ENCODE measurements around the gene PPFIBP1. TPM values are rescaled to one million over a fixed set of nuclear protein-coding genes. Genes with fewer than 3 reads are reported as not detected.

The PPFIBP1 gene
- total and polyA plus RNA-seq, 2 of the 8 experiments (the other 6 are each of a cell fraction or from before 2014, with no cell fraction given), result 7.7 to 31.3 TPM

- TF ChIP-seq, protein P1, sequence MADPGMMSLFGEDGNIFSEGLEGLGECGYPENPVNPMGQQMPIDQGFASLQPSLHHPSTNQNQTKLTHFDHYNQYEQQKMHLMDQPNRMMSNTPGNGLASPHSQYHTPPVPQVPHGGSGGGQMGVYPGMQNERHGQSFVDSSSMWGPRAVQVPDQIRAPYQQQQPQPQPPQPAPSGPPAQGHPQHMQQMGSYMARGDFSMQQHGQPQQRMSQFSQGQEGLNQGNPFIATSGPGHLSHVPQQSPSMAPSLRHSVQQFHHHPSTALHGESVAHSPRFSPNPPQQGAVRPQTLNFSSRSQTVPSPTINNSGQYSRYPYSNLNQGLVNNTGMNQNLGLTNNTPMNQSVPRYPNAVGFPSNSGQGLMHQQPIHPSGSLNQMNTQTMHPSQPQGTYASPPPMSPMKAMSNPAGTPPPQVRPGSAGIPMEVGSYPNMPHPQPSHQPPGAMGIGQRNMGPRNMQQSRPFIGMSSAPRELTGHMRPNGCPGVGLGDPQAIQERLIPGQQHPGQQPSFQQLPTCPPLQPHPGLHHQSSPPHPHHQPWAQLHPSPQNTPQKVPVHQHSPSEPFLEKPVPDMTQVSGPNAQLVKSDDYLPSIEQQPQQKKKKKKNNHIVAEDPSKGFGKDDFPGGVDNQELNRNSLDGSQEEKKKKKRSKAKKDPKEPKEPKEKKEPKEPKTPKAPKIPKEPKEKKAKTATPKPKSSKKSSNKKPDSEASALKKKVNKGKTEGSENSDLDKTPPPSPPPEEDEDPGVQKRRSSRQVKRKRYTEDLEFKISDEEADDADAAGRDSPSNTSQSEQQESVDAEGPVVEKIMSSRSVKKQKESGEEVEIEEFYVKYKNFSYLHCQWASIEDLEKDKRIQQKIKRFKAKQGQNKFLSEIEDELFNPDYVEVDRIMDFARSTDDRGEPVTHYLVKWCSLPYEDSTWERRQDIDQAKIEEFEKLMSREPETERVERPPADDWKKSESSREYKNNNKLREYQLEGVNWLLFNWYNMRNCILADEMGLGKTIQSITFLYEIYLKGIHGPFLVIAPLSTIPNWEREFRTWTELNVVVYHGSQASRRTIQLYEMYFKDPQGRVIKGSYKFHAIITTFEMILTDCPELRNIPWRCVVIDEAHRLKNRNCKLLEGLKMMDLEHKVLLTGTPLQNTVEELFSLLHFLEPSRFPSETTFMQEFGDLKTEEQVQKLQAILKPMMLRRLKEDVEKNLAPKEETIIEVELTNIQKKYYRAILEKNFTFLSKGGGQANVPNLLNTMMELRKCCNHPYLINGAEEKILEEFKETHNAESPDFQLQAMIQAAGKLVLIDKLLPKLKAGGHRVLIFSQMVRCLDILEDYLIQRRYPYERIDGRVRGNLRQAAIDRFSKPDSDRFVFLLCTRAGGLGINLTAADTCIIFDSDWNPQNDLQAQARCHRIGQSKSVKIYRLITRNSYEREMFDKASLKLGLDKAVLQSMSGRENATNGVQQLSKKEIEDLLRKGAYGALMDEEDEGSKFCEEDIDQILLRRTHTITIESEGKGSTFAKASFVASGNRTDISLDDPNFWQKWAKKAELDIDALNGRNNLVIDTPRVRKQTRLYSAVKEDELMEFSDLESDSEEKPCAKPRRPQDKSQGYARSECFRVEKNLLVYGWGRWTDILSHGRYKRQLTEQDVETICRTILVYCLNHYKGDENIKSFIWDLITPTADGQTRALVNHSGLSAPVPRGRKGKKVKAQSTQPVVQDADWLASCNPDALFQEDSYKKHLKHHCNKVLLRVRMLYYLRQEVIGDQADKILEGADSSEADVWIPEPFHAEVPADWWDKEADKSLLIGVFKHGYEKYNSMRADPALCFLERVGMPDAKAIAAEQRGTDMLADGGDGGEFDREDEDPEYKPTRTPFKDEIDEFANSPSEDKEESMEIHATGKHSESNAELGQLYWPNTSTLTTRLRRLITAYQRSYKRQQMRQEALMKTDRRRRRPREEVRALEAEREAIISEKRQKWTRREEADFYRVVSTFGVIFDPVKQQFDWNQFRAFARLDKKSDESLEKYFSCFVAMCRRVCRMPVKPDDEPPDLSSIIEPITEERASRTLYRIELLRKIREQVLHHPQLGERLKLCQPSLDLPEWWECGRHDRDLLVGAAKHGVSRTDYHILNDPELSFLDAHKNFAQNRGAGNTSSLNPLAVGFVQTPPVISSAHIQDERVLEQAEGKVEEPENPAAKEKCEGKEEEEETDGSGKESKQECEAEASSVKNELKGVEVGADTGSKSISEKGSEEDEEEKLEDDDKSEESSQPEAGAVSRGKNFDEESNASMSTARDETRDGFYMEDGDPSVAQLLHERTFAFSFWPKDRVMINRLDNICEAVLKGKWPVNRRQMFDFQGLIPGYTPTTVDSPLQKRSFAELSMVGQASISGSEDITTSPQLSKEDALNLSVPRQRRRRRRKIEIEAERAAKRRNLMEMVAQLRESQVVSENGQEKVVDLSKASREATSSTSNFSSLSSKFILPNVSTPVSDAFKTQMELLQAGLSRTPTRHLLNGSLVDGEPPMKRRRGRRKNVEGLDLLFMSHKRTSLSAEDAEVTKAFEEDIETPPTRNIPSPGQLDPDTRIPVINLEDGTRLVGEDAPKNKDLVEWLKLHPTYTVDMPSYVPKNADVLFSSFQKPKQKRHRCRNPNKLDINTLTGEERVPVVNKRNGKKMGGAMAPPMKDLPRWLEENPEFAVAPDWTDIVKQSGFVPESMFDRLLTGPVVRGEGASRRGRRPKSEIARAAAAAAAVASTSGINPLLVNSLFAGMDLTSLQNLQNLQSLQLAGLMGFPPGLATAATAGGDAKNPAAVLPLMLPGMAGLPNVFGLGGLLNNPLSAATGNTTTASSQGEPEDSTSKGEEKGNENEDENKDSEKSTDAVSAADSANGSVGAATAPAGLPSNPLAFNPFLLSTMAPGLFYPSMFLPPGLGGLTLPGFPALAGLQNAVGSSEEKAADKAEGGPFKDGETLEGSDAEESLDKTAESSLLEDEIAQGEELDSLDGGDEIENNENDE (IDR thresholded peaks at IDR 0.05; ENCODE audit: insufficient replicate concordance, low read length), result no peak
- TF ChIP-seq KDM4A (IDR thresholded peaks at IDR 0.05; ENCODE audit: low read depth, low read length, severe bottlenecking) (no peak), TAF1 (IDR thresholded peaks at IDR 0.05; ENCODE audit: low read depth, low read length) (no peak), YY1 (IDR thresholded peaks at IDR 0.05; ENCODE audit: low read depth, low read length) (no peak), POLR2AphosphoS5 (IDR thresholded peaks at IDR 0.05; ENCODE audit: low read depth, low read length) (no peak), GABPA (IDR thresholded peaks at IDR 0.05; ENCODE audit: borderline replicate concordance, insufficient read depth, low read length) (no peak), SP4 (IDR thresholded peaks at IDR 0.05; ENCODE audit: low read length) (no peak), FOSL1 (IDR thresholded peaks at IDR 0.05; ENCODE audit: insufficient read depth, low read depth, low read length) (no peak), SIN3A (conservative IDR thresholded peaks at IDR 0.05 in 1 of 2, IDR thresholded peaks at IDR 0.05 in 1 of 2; ENCODE audit: low read depth in 1 of 2, low read length in 2 of 2) (no peak), HDAC6 (IDR thresholded peaks at IDR 0.05; ENCODE audit: low read depth, low read length) (no peak), RAD21 (IDR thresholded peaks at IDR 0.05 in 1 of 2, conservative IDR thresholded peaks at IDR 0.05 in 1 of 2; ENCODE audit: low read depth in 2 of 2, low read length in 2 of 2) (no peak)
- TF ChIP-seq, protein P2, sequence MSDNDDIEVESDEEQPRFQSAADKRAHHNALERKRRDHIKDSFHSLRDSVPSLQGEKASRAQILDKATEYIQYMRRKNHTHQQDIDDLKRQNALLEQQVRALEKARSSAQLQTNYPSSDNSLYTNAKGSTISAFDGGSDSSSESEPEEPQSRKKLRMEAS (IDR thresholded peaks at IDR 0.05), result no peak
Measured at GRCh38 chr12:27588776-27589175, 64.8 kb downstream of the PPFIBP1 start (continued).

Data from H1 (cell line).